ENCODE measurements around the gene ARHGAP42.

The ARHGAP42 gene

GRCh38 chr11:100794446-100794845, 107.4 kb downstream of the ARHGAP42 start:
- Mint-ChIP-seq H3K27ac (no peak overlapping the region), H3K36me3 (ENCODE audit: low read depth) (no peaks in the 10 kb centered on the region), H3K27me3 (ENCODE audit: low read depth) (no peaks in the 10 kb centered on the region), H3K9me3 (no peaks in the 10 kb centered on the region), H3K4me3 (no peak overlapping the region), H3K4me1 (ENCODE audit: low read depth) (no peaks in the 10 kb centered on the region)
- no peak for DNase-seq (ENCODE audit: low spot score)

- no peak overlapping the region for H3K27ac Mint-ChIP-seq
- H3K4me1 Mint-ChIP-seq (ENCODE audit: low read depth) = no peaks in the 10 kb centered on the region
- no peaks in the 10 kb centered on the region for H3K36me3 Mint-ChIP-seq (ENCODE audit: low read depth)
- no peaks in the 10 kb centered on the region for H3K9me3 Mint-ChIP-seq
- no peak overlapping the region for H3K4me3 Mint-ChIP-seq
- no peak for DNase-seq (ENCODE audit: low spot score)
- no peaks in the 10 kb centered on the region for H3K27me3 Mint-ChIP-seq (ENCODE audit: low read depth)
Observed at GRCh38 chr11:100799445-100799844, 112.4 kb downstream of the ARHGAP42 start.

- Mint-ChIP-seq H3K9me3 (no peaks in the 10 kb centered on the region), H3K4me3 (no peak overlapping the region), H3K27ac (no peak overlapping the region), H3K27me3 (ENCODE audit: low read depth) (no peaks in the 10 kb centered on the region), H3K4me1 (ENCODE audit: low read depth) (no peaks in the 10 kb centered on the region), H3K36me3 (ENCODE audit: low read depth) (no peaks in the 10 kb centered on the region)
- no peak for DNase-seq (ENCODE audit: low spot score)
Observed at GRCh38 chr11:100800202-100800601, 113.1 kb downstream of the ARHGAP42 start.

- Mint-ChIP-seq H3K4me3 (no peak overlapping the region), H3K36me3 (ENCODE audit: low read depth) (no peaks in the 10 kb centered on the region), H3K27ac (no peak overlapping the region), H3K9me3 (no peaks in the 10 kb centered on the region), H3K27me3 (ENCODE audit: low read depth) (no peaks in the 10 kb centered on the region), H3K4me1 (ENCODE audit: low read depth) (no peaks in the 10 kb centered on the region)
- no peak for DNase-seq (ENCODE audit: low spot score)
Observed at GRCh38 chr11:100801225-100801999, 114.3 kb downstream of the ARHGAP42 start.

- no peak for DNase-seq (ENCODE audit: low spot score)
- no peak overlapping the region for H3K27ac Mint-ChIP-seq
- no peak overlapping the region for H3K4me3 Mint-ChIP-seq
- no peaks in the 10 kb centered on the region for H3K27me3 Mint-ChIP-seq (ENCODE audit: low read depth)
- no peaks in the 10 kb centered on the region for H3K9me3 Mint-ChIP-seq
- no peaks in the 10 kb centered on the region for H3K36me3 Mint-ChIP-seq (ENCODE audit: low read depth)
- H3K4me1 Mint-ChIP-seq (ENCODE audit: low read depth) = no peaks in the 10 kb centered on the region
Observed at GRCh38 chr11:100805506-100806199, 118.6 kb downstream of the ARHGAP42 start.

GRCh38 chr11:100806296-100806695, 119.2 kb downstream of the ARHGAP42 start:
- DNase-seq (ENCODE audit: low spot score) = no peak
- no peak overlapping the region for H3K4me3 Mint-ChIP-seq
- H3K27ac Mint-ChIP-seq = no peak overlapping the region
- H3K9me3 Mint-ChIP-seq = no peaks in the 10 kb centered on the region
- no peaks in the 10 kb centered on the region for H3K4me1 Mint-ChIP-seq (ENCODE audit: low read depth)
- no peaks in the 10 kb centered on the region for H3K36me3 Mint-ChIP-seq (ENCODE audit: low read depth)
- H3K27me3 Mint-ChIP-seq (ENCODE audit: low read depth) = no peaks in the 10 kb centered on the region

- Mint-ChIP-seq H3K4me3 (no peak overlapping the region), H3K27ac (no peak overlapping the region), H3K36me3 (ENCODE audit: low read depth) (no peaks in the 10 kb centered on the region), H3K27me3 (ENCODE audit: low read depth) (no peaks in the 10 kb centered on the region), H3K4me1 (ENCODE audit: low read depth) (no peaks in the 10 kb centered on the region), H3K9me3 (peaks cover 11% of the 10 kb centered on the region)
- no peak for DNase-seq (ENCODE audit: low spot score)
Observed at GRCh38 chr11:100808904-100809491, 121.9 kb downstream of the ARHGAP42 start.

- H3K27me3 Mint-ChIP-seq (ENCODE audit: low read depth) = no peaks in the 10 kb centered on the region
- peaks cover 11% of the 10 kb centered on the region for H3K9me3 Mint-ChIP-seq
- H3K4me1 Mint-ChIP-seq (ENCODE audit: low read depth) = no peaks in the 10 kb centered on the region
- no peak for DNase-seq (ENCODE audit: low spot score)
- H3K36me3 Mint-ChIP-seq (ENCODE audit: low read depth) = no peaks in the 10 kb centered on the region
- H3K4me3 Mint-ChIP-seq = no peak overlapping the region
- no peak overlapping the region for H3K27ac Mint-ChIP-seq
Observed at GRCh38 chr11:100810146-100810545, 123.1 kb downstream of the ARHGAP42 start.

GRCh38 chr11:100810666-100811065, 123.6 kb downstream of the ARHGAP42 start:
- DNase-seq (ENCODE audit: low spot score) = no peak
- no peak overlapping the region for H3K27ac Mint-ChIP-seq
- H3K27me3 Mint-ChIP-seq (ENCODE audit: low read depth) = no peaks in the 10 kb centered on the region
- H3K9me3 Mint-ChIP-seq = peaks cover 11% of the 10 kb centered on the region
- no peaks in the 10 kb centered on the region for H3K36me3 Mint-ChIP-seq (ENCODE audit: low read depth)
- H3K4me3 Mint-ChIP-seq = no peak overlapping the region
- H3K4me1 Mint-ChIP-seq (ENCODE audit: low read depth) = no peaks in the 10 kb centered on the region

GRCh38 chr11:100812517-100812916, 125.4 kb downstream of the ARHGAP42 start:
- Mint-ChIP-seq H3K27me3 (ENCODE audit: low read depth) (no peaks in the 10 kb centered on the region), H3K9me3 (peaks cover 15% of the 10 kb centered on the region), H3K36me3 (ENCODE audit: low read depth) (no peaks in the 10 kb centered on the region), H3K4me3 (no peak overlapping the region), H3K4me1 (ENCODE audit: low read depth) (no peaks in the 10 kb centered on the region), H3K27ac (no peak overlapping the region)
- no peak for DNase-seq (ENCODE audit: low spot score)

- Mint-ChIP-seq H3K4me1 (ENCODE audit: low read depth) (no peaks in the 10 kb centered on the region), H3K27me3 (ENCODE audit: low read depth) (no peaks in the 10 kb centered on the region), H3K36me3 (ENCODE audit: low read depth) (no peaks in the 10 kb centered on the region), H3K27ac (no peak overlapping the region), H3K9me3 (peaks cover 15% of the 10 kb centered on the region), H3K4me3 (no peak overlapping the region)
- DNase-seq (ENCODE audit: low spot score) = no peak
Observed at GRCh38 chr11:100815787-100816330, 128.8 kb downstream of the ARHGAP42 start.

- Mint-ChIP-seq H3K27ac (no peak overlapping the region), H3K36me3 (ENCODE audit: low read depth) (no peaks in the 10 kb centered on the region), H3K4me3 (no peak overlapping the region), H3K9me3 (peaks cover 17% of the 10 kb centered on the region), H3K27me3 (ENCODE audit: low read depth) (no peaks in the 10 kb centered on the region), H3K4me1 (ENCODE audit: low read depth) (no peaks in the 10 kb centered on the region)
- DNase-seq (ENCODE audit: low spot score) = no peak
Observed at GRCh38 chr11:100816823-100817222, 129.7 kb downstream of the ARHGAP42 start.

GRCh38 chr11:100817620-100818019, 130.5 kb downstream of the ARHGAP42 start:
- Mint-ChIP-seq H3K36me3 (ENCODE audit: low read depth) (no peaks in the 10 kb centered on the region), H3K4me1 (ENCODE audit: low read depth) (no peaks in the 10 kb centered on the region), H3K27me3 (ENCODE audit: low read depth) (no peaks in the 10 kb centered on the region), H3K27ac (no peak overlapping the region), H3K9me3 (peaks cover 14% of the 10 kb centered on the region), H3K4me3 (no peak overlapping the region)
- DNase-seq (ENCODE audit: low spot score) = no peak

GRCh38 chr11:100820621-100821020, 133.5 kb downstream of the ARHGAP42 start:
- no peak overlapping the region for H3K4me3 Mint-ChIP-seq
- no peak for DNase-seq (ENCODE audit: low spot score)
- H3K4me1 Mint-ChIP-seq (ENCODE audit: low read depth) = no peaks in the 10 kb centered on the region
- peaks cover 7% of the 10 kb centered on the region for H3K9me3 Mint-ChIP-seq
- H3K27ac Mint-ChIP-seq = no peak overlapping the region
- H3K27me3 Mint-ChIP-seq (ENCODE audit: low read depth) = no peaks in the 10 kb centered on the region
- H3K36me3 Mint-ChIP-seq (ENCODE audit: low read depth) = no peaks in the 10 kb centered on the region
